GM18526 (cell line): Measurements from ENCODE around the gene TSPAN9.

Experiments used
- POLR2A ChIP-seq: IDR thresholded peaks from 3 replicates; pipeline ENCODE4 v1.6.1; 2011; ENCODE audit not compliant: insufficient read length; ENCODE audit errors: extremely low read depth

The TSPAN9 gene

DNA sequence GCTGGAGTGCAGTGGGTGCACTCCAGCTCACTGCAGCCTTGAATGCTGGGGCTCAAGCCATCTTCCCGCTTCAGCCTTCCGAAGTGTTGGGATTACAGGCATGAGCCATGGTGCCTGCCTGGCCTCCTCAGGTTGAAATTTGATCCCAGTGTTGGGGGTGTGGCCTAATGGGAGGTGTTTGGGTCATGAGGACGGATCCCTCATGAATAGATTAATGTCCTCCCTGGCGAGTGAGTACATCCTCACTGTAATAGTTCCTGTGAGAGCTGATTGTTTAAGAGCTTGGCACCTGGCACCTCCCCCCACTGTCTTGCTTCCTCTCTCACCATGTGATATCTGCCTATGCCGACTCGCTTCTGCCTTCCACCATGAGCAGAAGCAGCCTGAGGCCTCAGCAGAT lies 84.7 kb downstream of the TSPAN9 start:
- no peak for TF ChIP-seq POLR2A

DNA sequence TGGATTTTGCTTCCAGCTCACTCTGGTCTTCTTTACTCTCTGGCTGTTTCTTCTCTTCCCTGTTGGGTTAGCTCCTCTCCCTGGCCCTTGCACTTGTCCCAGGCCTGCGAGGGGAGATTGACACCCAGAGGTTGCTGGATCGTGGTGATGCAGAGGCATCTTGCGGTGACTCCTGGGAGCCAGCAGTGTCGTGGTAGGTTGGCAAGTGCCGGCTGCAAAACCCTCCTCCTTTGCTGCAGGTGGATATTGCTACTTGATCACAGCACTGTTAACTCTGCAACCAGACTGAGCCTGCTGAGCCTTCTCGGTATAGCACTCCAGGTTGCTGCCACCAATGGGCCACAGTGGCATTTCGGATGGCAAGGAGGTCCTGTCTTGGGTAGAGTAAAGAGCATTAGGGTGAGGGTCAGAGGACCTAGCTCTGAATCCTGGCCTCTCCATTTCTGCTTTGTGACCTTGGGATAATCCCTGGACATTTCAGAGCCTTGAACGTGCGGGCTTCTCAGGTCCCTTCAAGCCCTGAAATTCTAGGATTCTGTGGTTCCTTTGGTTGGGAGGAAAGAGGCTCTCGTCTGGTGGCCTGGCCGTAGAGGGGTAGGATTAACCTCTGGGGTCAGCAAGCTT lies 87.4 kb downstream of the TSPAN9 start:
- no peak for TF ChIP-seq POLR2A

DNA sequence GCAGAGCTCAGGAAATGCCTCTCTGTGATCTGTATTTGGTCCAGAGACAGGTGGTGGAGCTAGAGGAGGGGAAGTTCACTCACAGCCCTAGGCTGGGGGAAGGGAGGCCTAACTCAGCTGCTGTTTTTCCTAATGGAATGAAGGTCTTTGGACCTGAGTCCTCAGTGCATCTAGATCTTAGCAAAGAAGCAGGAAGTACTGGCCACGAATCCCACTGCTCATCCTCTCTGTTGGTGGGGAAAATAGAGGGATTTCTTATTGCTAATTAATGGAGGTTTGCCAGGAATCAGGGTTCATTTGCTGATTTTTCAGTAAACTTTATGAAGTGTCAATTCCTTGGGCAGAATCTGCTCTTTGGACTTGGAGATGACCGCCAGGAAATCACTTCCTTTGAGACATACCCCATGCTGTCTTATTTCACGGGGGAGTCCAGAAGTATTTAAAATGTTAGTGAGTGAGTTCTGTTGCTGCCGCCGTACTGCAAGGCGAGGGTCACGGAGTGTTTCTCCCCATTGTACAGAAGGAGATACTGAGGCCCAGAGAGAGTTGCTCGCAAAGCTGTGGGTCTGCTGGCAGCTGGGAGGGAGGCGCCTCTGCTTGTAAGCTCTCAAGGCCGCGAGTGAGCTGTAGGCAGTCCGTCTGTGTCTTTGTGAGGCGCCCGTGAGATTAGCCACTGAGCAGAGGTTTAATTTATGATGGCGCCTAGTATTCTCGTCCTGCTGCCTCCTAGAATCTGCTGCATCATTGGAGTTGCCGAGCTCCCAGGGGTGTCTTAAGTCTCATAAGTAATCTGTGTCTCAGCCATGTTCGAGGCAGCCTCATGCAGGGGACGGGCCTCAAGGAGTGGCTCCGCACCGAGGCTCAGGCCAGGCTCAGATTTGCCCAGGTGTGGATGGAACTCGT lies 88.2 kb downstream of the TSPAN9 start:
- TF ChIP-seq POLR2A = no peak

DNA sequence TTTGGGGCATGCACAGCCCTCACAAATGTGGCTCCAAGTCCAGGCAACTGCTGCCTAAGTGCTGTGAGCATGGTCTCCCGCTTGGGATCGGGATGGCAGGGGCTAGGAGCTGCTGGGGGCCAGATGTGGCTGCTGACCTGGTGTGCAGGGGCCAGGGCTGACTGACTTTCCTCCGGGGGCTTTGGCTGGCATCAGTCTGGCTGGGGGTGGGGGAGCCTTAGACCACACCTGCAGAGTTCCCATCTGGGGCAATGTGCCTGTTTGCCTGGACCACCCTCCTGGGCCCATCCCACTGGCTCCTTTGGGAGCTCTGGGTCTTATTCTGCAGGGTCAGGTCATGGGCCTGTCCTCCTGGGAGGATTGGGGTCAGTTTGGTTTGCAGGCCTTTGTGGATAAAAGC lies 90.5 kb downstream of the TSPAN9 start:
- TF ChIP-seq POLR2A = no peak

DNA sequence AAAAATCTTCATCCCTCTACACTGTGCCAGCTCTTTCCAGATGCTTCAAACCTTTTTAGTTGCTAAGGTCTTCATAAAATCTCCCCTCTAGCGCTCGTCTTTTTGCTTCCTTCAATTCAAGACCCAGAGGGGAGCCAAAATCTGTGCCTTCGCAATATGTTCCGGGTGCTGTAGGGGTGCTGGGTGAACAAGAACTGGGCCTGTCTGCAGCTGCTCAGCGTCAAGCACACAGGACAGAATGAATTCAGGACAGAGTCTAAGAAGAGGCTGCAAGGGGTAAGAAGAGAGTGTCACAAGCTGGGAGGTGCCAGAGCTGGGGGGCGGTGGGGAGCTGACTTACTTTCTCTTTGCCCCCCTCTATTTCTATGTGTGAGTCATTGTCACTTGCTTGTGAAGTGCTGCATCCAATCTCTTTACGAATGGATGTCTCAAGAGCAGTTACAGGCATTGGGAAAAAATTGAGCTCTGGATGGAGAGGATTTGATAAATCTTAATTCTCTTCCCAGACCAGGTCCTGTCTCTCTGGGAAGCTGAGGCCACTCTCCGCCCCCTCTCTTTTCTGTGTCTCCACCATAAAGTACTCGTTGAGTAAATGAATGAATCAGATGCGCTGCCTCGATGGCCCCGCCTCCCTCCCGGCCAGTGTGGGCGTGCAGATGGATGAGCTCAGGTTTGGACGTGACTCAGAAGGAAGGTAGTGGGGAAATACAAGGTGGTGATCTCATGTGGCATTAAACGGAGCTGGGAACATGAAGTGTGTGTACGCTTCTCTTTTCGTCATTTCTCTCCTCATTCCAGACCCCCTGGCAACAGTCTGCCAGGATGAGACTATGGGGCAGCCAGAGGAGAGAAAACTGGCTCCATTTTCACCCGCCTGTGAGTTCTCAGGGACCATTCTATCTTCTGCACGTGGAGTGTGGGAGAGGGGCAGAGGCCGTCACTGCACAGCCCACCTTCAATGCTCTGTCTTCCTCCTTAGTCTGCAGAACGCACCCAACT lies 91.3 kb downstream of the TSPAN9 start:
- TF ChIP-seq POLR2A = no peak

DNA sequence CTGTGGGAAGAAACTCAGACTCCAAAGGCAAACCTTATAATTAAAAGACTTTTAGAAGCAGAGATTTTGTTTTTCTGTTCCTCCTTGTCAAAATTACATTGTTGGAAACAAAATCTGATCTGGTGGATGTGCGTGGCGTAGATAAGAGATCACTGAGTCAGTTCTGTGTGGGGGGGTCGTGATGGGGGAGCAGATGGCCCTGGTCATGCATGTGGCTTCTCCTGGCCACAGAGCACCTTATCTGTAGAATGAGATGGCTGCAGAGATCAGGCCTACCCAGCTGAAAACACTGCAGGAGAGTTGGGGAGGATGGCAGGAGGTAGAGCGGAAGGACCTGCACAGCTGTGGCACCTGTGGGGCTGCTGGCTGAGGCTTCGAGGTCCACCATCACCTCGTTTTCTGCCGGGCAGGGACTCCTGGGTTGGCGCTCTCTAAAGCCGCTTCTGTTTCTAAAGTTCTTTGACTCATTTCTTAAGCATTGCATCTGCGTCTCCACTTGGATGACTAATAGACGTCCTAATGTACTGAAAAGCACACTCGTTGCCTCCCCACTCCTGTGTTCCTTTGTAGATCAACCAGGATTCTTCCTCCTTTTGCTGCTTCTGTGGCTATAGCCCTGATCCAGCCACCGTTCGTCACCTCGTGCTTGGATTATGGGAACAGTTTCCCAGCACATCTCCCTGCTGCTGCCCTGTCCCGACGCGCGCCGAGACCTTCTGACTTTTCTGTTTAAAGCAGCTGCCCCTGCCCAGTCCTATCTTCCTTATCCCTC lies 93.4 kb downstream of the TSPAN9 start:
- no peak for TF ChIP-seq POLR2A

DNA sequence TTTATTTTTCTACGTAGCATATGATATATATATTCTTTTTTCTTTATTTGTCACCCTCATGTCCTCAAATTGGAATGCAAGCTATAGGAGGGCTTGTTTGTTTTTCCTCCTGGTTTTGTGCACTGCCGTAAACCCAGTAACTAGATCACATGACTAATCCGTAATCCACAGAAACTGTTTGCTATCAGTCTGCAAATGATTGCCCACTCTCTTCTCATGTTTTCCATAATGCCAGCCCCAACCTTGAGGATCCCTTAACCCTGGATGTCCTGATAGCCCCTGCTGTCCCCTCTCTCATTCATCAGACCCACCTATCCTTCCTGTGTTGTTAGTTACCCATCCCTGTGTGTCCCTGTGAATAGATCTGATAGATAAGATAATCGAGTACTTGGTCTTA lies 94.0 kb downstream of the TSPAN9 start:
- no peak for TF ChIP-seq POLR2A

DNA sequence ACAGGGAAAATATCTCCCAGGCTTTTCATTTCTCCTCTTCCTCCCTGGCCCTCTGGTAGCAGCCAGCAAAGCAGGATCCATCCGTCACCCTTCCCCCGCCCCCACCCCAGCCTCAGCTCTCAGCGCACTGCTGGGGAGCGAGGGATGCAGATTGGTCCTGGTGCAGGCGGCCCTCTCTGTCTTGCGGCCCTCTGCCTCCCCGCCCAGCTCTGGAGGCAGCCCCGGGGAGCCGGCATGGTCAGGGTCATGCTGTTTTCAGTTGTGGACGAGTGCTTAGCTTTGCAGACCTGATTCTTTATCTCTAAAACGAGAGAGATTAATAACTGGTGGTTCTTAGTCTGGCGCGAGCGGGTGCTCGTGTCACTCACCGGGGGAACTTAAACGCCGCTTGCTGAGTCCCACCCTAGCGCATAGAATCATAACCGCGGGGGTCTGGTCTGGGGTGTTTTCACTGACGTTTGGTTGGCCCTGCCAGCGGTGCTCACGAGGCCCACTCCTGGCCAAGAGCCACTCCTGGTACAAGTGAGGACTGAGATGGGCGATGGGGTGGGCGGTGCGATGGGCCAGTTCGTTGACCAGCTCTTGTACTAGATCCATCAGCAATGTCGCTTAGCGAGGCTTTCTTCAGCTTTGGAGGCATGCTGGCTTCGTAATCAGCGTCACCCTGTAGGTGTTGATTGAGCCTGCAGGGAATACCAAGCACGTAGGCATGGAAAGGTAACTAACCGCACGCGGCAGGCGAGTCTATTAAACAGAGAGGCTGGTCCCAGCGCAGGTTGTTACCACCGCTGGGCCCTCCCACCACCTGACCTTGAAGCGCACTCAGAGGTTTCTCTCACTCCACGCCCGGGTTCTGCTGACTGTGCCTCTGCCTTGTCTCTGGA lies 95.2 kb downstream of the TSPAN9 start:
- no peak for TF ChIP-seq POLR2A

DNA sequence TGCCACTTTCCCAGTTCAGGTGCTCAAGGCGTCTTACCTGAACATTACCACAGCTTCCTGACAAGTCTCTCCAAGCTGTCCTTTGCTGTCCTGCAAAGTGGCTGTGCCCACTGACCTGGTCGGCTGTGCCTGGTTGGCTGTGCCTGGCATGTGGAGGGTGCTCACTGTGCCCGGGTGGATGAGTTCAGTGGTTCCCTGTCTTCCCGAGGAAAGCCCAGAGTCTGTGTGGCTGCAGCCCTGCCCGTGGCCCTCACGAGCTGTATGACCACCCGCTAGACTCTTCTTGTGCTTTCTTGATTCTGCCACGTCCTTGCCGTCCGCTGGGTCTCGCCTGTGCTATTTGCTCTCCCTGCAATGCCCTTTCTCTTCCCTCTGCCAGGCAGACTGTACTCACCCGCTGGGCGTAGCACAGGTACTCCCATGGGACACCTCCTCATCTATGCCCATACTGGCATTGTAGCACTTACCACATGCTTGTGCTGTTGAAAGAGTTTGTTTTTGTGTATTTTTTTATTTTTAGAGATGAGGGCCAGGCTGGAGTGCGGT lies 95.9 kb downstream of the TSPAN9 start:
- TF ChIP-seq POLR2A = no peak

DNA sequence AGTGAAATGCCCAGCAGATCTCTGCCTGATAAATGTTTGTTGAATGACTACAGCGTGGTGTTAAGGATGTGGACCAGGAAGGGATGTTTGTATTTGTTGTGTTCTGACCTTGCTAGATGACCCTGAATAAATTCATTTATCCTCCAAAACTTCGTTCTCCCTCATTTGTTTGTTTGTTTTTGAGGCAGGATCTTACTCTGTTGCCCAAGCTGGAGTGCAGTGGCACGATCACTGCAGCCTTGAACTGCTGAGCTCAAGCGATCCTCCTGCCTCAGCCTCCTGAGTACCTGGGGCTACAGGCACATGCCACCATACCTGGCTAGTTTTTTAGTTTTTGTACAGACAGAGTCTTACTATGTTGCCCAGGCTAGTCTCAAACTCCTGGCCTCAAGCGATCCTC lies 96.7 kb downstream of the TSPAN9 start:
- no peak for TF ChIP-seq POLR2A

DNA sequence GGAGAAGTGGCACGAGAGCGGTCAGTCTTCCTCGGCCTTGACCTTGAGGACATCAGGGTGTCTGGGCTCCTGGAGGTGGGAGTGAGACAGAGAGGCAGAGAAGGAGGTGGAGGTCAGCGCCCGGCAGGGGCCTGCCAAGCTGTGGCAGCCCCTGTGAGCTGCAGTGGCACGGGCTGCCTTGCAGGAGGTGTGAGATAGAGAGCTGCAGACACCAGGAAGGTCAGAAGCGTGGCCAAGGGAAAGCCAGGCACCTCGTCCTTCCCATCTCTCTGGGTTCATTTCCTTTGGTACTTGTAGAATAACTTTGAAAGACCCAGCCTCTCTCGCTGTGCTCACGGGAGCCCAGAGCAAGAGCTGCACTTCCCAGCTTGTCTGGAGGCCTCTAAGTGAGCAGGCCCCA lies 98.1 kb downstream of the TSPAN9 start:
- TF ChIP-seq POLR2A = no peak

DNA sequence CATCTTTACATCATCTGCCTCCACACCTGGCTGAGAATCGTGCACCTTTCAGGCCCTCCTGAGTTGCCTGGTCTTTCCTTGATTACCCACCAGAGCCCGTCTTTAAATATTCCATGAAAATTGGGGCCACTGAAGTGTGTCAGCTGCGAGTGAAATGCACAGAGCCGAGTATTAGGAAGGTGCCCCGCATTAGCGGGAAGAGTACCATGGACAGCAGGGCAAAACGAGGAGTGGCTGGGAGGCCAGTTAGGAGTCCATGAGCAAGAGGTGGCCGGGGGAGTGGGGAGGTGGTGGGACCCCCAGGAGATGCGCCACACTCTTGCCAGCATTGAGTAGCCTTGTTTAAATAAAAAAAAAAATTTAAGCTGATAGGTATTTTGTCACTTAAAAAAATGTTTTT lies 99.6 kb downstream of the TSPAN9 start:
- TF ChIP-seq POLR2A = no peak

DNA sequence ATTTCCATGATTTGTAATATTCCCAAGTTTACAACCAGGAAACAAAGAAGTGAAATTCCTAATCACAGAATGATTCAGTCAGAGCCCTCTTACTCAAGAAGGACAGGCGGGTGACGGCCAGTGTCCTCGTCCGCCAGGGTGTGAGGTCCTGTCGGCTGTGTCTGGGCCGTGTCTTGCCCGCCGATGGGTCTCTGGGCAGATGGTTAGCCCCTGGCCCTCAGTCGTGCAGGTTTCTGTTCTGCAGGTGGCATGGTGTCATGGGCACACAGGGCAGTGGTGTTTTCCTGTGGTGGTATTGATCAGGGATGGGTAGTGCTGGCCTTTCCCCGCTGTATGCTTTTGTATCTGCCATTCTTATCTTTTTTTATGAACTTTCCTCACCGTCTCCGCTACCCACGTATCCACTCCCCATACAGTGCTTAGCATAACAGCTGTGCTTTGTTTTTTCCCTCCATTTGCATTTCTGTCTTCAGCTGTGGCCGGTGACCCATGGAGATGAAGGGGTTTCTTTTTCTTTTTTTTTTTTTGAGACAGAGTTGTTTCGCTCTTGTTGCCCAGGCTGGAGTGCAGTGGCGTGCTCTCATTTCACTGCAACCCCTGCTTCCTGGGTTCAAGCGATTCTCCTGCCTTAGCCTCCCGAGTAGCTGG lies 100.7 kb downstream of the TSPAN9 start:
- TF ChIP-seq POLR2A = no peak
